Cortex of kidney (tissue), 1 donor: ENCODE data around the gene PTPN2.
"Not testable (repeated sequence)": the region's sequence is repeated elsewhere in the genome, so short reads cannot be mapped to it uniquely, and the experiment has no call there.

ENCODE experiments used
- DNase-seq: peaks from one replicate; lab custom pipeline; 2025; lab: John Stamatoyannopoulos, UW

Gene PTPN2

GRCh38 chr18:12825230-12825629 lies 58.8 kb downstream of the PTPN2 start:
- DNase-seq = no peak

- no peak for DNase-seq
Measured at GRCh38 chr18:12823892-12824291, 60.1 kb downstream of the PTPN2 start.

GRCh38 chr18:12821408-12821807 lies 62.6 kb downstream of the PTPN2 start:
- DNase-seq = no peak

- DNase-seq = no peak
Measured at GRCh38 chr18:12820506-12820905, 63.5 kb downstream of the PTPN2 start.

GRCh38 chr18:12819841-12820240 lies 64.2 kb downstream of the PTPN2 start:
- DNase-seq = no peak

- no peak for DNase-seq
Measured at GRCh38 chr18:12819322-12819721, 64.7 kb downstream of the PTPN2 start.

GRCh38 chr18:12818243-12818642 lies 65.8 kb downstream of the PTPN2 start:
- no peak for DNase-seq

- no peak for DNase-seq
Measured at GRCh38 chr18:12816451-12816850, 67.6 kb downstream of the PTPN2 start.

- DNase-seq = no peak
Measured at GRCh38 chr18:12811191-12811950, 72.7 kb downstream of the PTPN2 start.

- no peak for DNase-seq
Measured at GRCh38 chr18:12803069-12803936, 80.7 kb downstream of the PTPN2 start.

GRCh38 chr18:12802538-12802937 lies 81.5 kb downstream of the PTPN2 start:
- DNase-seq = no peak

- DNase-seq = no peak
Measured at GRCh38 chr18:12796448-12796847, 87.6 kb downstream of the PTPN2 start.

GRCh38 chr18:12791610-12792009 lies 92.4 kb downstream of the PTPN2 start:
- DNase-seq = no peak

GRCh38 chr18:12786669-12787068 lies 97.4 kb downstream of the PTPN2 start:
- DNase-seq = no peak

- no peak for DNase-seq
Measured at GRCh38 chr18:12783524-12783923, 100.5 kb downstream of the PTPN2 start.

- DNase-seq = no peak
Measured at GRCh38 chr18:12782521-12782920, 101.5 kb downstream of the PTPN2 start.

- DNase-seq = no peak
Measured at GRCh38 chr18:12779456-12779855, 104.6 kb downstream of the PTPN2 start.

GRCh38 chr18:12779043-12779442 lies 105.0 kb downstream of the PTPN2 start:
- no peak for DNase-seq

GRCh38 chr18:12777500-12777944 lies 106.5 kb downstream of the PTPN2 start:
- no peak for DNase-seq

GRCh38 chr18:12776821-12777471 lies 107.1 kb downstream of the PTPN2 start:
- no peak for DNase-seq

- not testable (repeated sequence) for DNase-seq
Measured at GRCh38 chr18:12776415-12776814, 107.6 kb downstream of the PTPN2 start.

GRCh38 chr18:12774982-12775381 lies 109.1 kb downstream of the PTPN2 start:
- DNase-seq = no peak

- DNase-seq = no peak
Measured at GRCh38 chr18:12773369-12773768, 110.7 kb downstream of the PTPN2 start.
